NT2/D1 (cell line): ENCODE results near the gene PNLDC1.

ENCODE experiments used
- SUZ12 ChIP-seq: IDR thresholded peaks from 2 replicates; pipeline ENCODE4 v1.6.1; 2011; ENCODE audit not compliant: insufficient read length, insufficient read depth; ENCODE audit errors: extremely low read depth
- YY1 ChIP-seq: IDR thresholded peaks from 2 replicates; pipeline ENCODE4 v1.6.1; 2011; ENCODE audit not compliant: insufficient read length, insufficient read depth

DNA sequence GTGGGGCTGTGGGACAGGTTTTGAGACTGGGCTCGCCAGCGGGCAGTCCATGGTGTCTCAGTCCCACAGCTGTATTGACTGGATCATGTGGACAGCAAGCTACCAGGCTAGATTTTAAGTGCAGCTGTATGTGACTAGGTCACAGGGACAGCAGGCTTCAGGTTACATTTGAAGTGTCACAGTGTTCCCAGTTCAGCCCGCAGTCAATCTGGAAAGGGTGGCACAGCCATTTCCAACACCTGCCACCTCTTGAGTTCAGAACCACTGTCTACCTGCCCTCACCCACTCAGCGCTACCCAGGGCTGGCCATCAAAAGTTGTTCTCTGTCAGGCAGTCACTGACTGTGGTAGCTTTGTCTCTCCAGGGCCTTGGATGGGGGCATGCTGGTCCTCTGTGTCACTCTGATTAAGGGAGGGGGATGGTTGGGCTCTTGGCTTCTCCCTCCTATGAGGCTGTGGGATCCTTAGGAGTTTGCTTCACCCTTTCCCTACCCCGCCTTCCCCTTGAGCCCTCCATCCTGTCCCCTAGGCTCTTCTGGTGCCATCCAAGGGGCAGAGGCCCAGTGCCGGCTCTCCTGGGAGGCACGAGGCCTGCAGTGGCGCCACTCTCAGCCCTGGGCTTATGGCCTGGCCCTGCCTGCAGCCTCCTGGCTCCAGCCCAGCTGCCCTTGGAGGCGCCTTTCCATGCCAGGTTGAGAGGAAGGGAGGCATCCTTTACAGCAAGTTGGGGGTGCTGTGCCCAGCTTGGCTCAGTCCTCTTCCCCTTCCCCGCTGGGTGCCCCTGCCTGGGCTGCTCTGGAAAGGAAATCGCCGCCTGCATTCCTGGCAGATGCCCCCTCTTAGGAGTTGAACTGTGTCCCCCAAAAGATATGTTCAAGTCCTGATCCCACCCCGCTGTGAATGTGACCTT is 44.9 kb downstream of the PNLDC1 start:
- TF ChIP-seq SUZ12 (no peak), YY1 (no peak)
